ENCODE data around the gene PRR5L.
"Not testable (repeated sequence)": the region's sequence is repeated elsewhere in the genome, so short reads cannot be mapped to it uniquely, and the experiment has no call there.

The PRR5L gene

GRCh38 chr11:36459046-36459445, 163.0 kb downstream of the PRR5L start:
- no peak for DNase-seq (ENCODE audit: low read depth in 2 of 2)

- DNase-seq (ENCODE audit: low read depth in 2 of 2), result no peak
Measured at GRCh38 chr11:36460220-36460619, 164.1 kb downstream of the PRR5L start.

GRCh38 chr11:36462321-36462720, 166.2 kb downstream of the PRR5L start:
- DNase-seq (ENCODE audit: low read depth in 2 of 2), result no peak

- DNase-seq (ENCODE audit: low read depth in 2 of 2), result no peak
Measured at GRCh38 chr11:36463781-36464180, 167.7 kb downstream of the PRR5L start.

GRCh38 chr11:36464720-36465119, 168.6 kb downstream of the PRR5L start:
- no peak for DNase-seq (ENCODE audit: low read depth in 2 of 2)

- no peak for DNase-seq (ENCODE audit: low read depth in 2 of 2)
Measured at GRCh38 chr11:36465449-36466163, 169.5 kb downstream of the PRR5L start.

GRCh38 chr11:36467012-36467411, 170.9 kb downstream of the PRR5L start:
- DNase-seq (ENCODE audit: low read depth in 2 of 2), result no peak

- no peak for DNase-seq (ENCODE audit: low read depth in 2 of 2)
Measured at GRCh38 chr11:36467916-36468315, 171.8 kb downstream of the PRR5L start.

- no peak for DNase-seq (ENCODE audit: low read depth in 2 of 2)
Measured at GRCh38 chr11:36469063-36469462, 173.0 kb downstream of the PRR5L start.

- DNase-seq (ENCODE audit: low read depth in 2 of 2), result no peak
Measured at GRCh38 chr11:36469881-36470802, 174.1 kb downstream of the PRR5L start.

GRCh38 chr11:36471577-36471976, 175.5 kb downstream of the PRR5L start:
- no peak for DNase-seq (ENCODE audit: low read depth in 2 of 2)

GRCh38 chr11:36475192-36475591, 179.1 kb downstream of the PRR5L start:
- no peak for DNase-seq (ENCODE audit: low read depth in 2 of 2)

GRCh38 chr11:36478700-36479329, 182.7 kb downstream of the PRR5L start:
- DNase-seq (ENCODE audit: low read depth in 2 of 2), result no peak

- DNase-seq (ENCODE audit: low read depth in 2 of 2), result no peak
Measured at GRCh38 chr11:36480833-36481232, 184.7 kb downstream of the PRR5L start.

- not testable (repeated sequence) for DNase-seq (ENCODE audit: low read depth in 2 of 2)
Measured at GRCh38 chr11:36483042-36483441, 187.0 kb downstream of the PRR5L start.

GRCh38 chr11:36485298-36486002, 189.4 kb downstream of the PRR5L start:
- DNase-seq (ENCODE audit: low read depth in 2 of 2), result no peak

GRCh38 chr11:36487619-36488018, 191.5 kb downstream of the PRR5L start:
- no peak for DNase-seq (ENCODE audit: low read depth in 2 of 2)

GRCh38 chr11:36488096-36488495, 192.0 kb downstream of the PRR5L start:
- no peak for DNase-seq (ENCODE audit: low read depth in 2 of 2)

GRCh38 chr11:36490026-36490806, 194.1 kb downstream of the PRR5L start:
- no peak for DNase-seq (ENCODE audit: low read depth in 2 of 2)

GRCh38 chr11:36492724-36493304, 196.7 kb downstream of the PRR5L start:
- no peak for DNase-seq (ENCODE audit: low read depth in 2 of 2)

- DNase-seq (ENCODE audit: low read depth in 2 of 2), result no peak
Measured at GRCh38 chr11:36493332-36493731, 197.2 kb downstream of the PRR5L start.
